Upper lobe of left lung (tissue), 6 donors: ENCODE results near the gene TGDS. TPM values are rescaled to one million over a fixed set of nuclear protein-coding genes. Genes with fewer than 3 reads are reported as not detected.
"Not testable (repeated sequence)": the region's sequence is repeated elsewhere in the genome, so short reads cannot be mapped to it uniquely, and the experiment has no call there.

Experiments
- ATAC-seq, 2 donors: fragments of 200-7000 bp; cut with Tn5 transposase; one replicate each; pipeline ENCODE4 v1.9.1; 2022; ENCODE audit warnings: mild to moderate bottlenecking in 2 of 2, moderate library complexity in 2 of 2; ENCODE audit not compliant: low FRiP score in 2 of 2
- DNase-seq, 2 donors: peaks; one replicate each; pipeline ENCODE4 v3.0.0-alpha.2; 2019 to 2020
- H3K27ac ChIP-seq, 4 donors: fragments of 200-600 bp; sonication (generic); one replicate each; pipeline ENCODE4 v1.5.1; 2016 to 2019
- H3K27me3 ChIP-seq, 4 donors: fragments of 200-600 bp; sonication (generic); one replicate each; pipeline ENCODE4 v1.5.1; 2017 to 2019
- H3K36me3 ChIP-seq, 4 donors: fragments of 200-600 bp; sonication (generic); one replicate each; pipeline ENCODE4 v1.5.1; 2016 to 2019
- H3K4me1 ChIP-seq, 4 donors: fragments of 200-600 bp; sonication (generic); one replicate each; pipeline ENCODE4 v1.5.1; 2018 to 2019
- H3K4me3 ChIP-seq, 4 donors: fragments of 200-600 bp; sonication (generic); one replicate each; pipeline ENCODE4 v1.5.1; 2017 to 2019; ENCODE audit warnings: mild to moderate bottlenecking in 2 of 4, moderate library complexity in 1 of 4
- H3K9me3 ChIP-seq, 4 donors: fragments of 200-600 bp; sonication (generic); one replicate each; pipeline ENCODE4 v1.5.1; 2018 to 2019
- CTCF ChIP-seq, 6 experiments: fragments of 450-650 bp in 4 of 6; fragments of 200-600 bp in 2 of 6; sonication (generic) in 2 of 6; IDR thresholded peaks; one replicate each; pipeline ENCODE4 v1.5.1; 2016 to 2019; ENCODE audit warnings: antibody characterized with exemption in 6 of 6
- EP300 ChIP-seq, 4 donors: sonication (generic); formaldehyde crosslinking; IDR thresholded peaks; one replicate each; pipeline ENCODE4 v1.5.1; 2017; ENCODE audit warnings: antibody characterized with exemption in 4 of 4, control low read depth in 2 of 4
- POLR2A ChIP-seq, 4 donors: fragments of 450-650 bp; IDR thresholded peaks; one replicate each; pipeline ENCODE4 v1.5.1; 2016 to 2017; ENCODE audit warnings: antibody characterized with exemption in 4 of 4, mild to moderate bottlenecking in 2 of 4
- POLR2AphosphoS5 ChIP-seq, 2 donors: sonication (generic); formaldehyde crosslinking; IDR thresholded peaks; one replicate each; pipeline ENCODE4 v1.5.1; 2017; ENCODE audit warnings: antibody characterized with exemption in 2 of 2
- WGBS, 2 donors: methylation state at CpG; one replicate each; pipeline ENCODE4 v1.1.5; 2017 to 2018; 5-methylcytosine and 5-hydroxymethylcytosine counted together
- total RNA-seq, 6 donors: library from RNA; depleted of rRNA in 4 of 6; stranded (reverse); fragments of >200 nt in 4 of 6; gene quantifications; one replicate each; pipeline versions ENCODE4 v1.1.0 to v1.2.1, GENCODE V29; 2016 to 2021
- donor health status: DM: no; HTN: no; CAD: no; lungs with moderate emphysema.
- donor health status: DM: no; HTN: yes; CAD: no; lungs with severe emphysema.

Gene TGDS
- total RNA-seq, result 10 to 100 TPM in 2 of 6 donors, 1 to 10 TPM in 4; 2.8 to 13.5 (median 7.5) TPM

- WGBS, 2 donors, result 1 to 3% methylated on average over 25 to 41 of the region's 41 CpGs
- Histone ChIP-seq H3K36me3 (peaks cover 0 to 18% (median 5%) of the 10 kb centered on the region in 4 donors), H3K27me3 (no peaks in the 10 kb centered on the region), H3K27ac (peak within 1 kb of the TSS; percentile 64 to 89 (median 86)), H3K9me3 (no peaks in the 10 kb centered on the region), H3K4me1 (peaks cover 14 to 26% (median 17%) of the 10 kb centered on the region in 4 donors), H3K4me3 (peak within 1 kb of the TSS; percentile 70 to 90 (median 84))
- TF ChIP-seq EP300 (IDR thresholded peaks at IDR 0.05), result no peak
- peak; percentile 84 to 93 for TF ChIP-seq POLR2AphosphoS5 (IDR thresholded peaks at IDR 0.05)
- TF ChIP-seq CTCF (IDR thresholded peaks at IDR 0.05), result peak in 3 of 6 experiments; percentile 18 to 33 (median 24)
- TF ChIP-seq POLR2A (IDR thresholded peaks at IDR 0.05), result peak in 3 of 4 donors; percentile 41 to 83 (median 71)
- DNase-seq, result peak; percentile 96 to 97
- peak; percentile 100 for ATAC-seq
Observed at GRCh38 chr13:94595950-94596574, at the start of gene TGDS. TSS of gene TGDS (minus strand) at chr13:94596152. CDS start at chr13:94596136, 16 bp downstream.

GRCh38 chr13:94641409-94641941, 45.5 kb upstream of the TGDS start:
- Histone ChIP-seq H3K27me3 (no peaks in the 10 kb centered on the region), H3K27ac (no peak overlapping the region), H3K4me1 (peaks cover 0 to 8% (median 4%) of the 10 kb centered on the region in 4 donors), H3K9me3 (no peaks in the 10 kb centered on the region), H3K36me3 (no peaks in the 10 kb centered on the region), H3K4me3 (no peak overlapping the region)
- no peak for DNase-seq
- TF ChIP-seq EP300 (IDR thresholded peaks at IDR 0.05), result no peak
- TF ChIP-seq POLR2AphosphoS5 (IDR thresholded peaks at IDR 0.05), result no peak
- no peak for TF ChIP-seq CTCF (IDR thresholded peaks at IDR 0.05)
- TF ChIP-seq POLR2A (IDR thresholded peaks at IDR 0.05), result no peak
- WGBS, 2 donors, result 22 to 30% methylated on average over 3 of the region's 3 CpGs
- ATAC-seq, result peak; percentile 62 to 78

GRCh38 chr13:94640721-94641120, 44.8 kb upstream of the TGDS start:
- Histone ChIP-seq H3K36me3 (no peaks in the 10 kb centered on the region), H3K27me3 (no peaks in the 10 kb centered on the region), H3K4me1 (peaks cover 0 to 8% (median 4%) of the 10 kb centered on the region in 4 donors), H3K9me3 (no peaks in the 10 kb centered on the region), H3K27ac (no peak overlapping the region), H3K4me3 (no peak overlapping the region)
- DNase-seq (no peak), ATAC-seq (no peak)
- TF ChIP-seq POLR2AphosphoS5 (IDR thresholded peaks at IDR 0.05) (no peak), EP300 (IDR thresholded peaks at IDR 0.05) (no peak)
- 55 to 67% methylated on average over 2 of the region's 2 CpGs for WGBS, 2 donors

GRCh38 chr13:94637677-94638076, 41.7 kb upstream of the TGDS start:
- H3K4me3 ChIP-seq, H3K9me3 ChIP-seq, H3K27ac ChIP-seq, ATAC-seq, DNase-seq, H3K4me1 ChIP-seq, H3K36me3 ChIP-seq, H3K27me3 ChIP-seq: not testable (repeated sequence)
- 96 to 97% methylated on average over 3 of the region's 3 CpGs for WGBS, 2 donors

GRCh38 chr13:94636942-94637578, 41.1 kb upstream of the TGDS start:
- TF ChIP-seq POLR2AphosphoS5 (IDR thresholded peaks at IDR 0.05) (no peak), EP300 (IDR thresholded peaks at IDR 0.05) (no peak), POLR2A (IDR thresholded peaks at IDR 0.05) (no peak), CTCF (IDR thresholded peaks at IDR 0.05) (no peak)
- Histone ChIP-seq H3K4me3 (no peak overlapping the region), H3K27me3 (no peaks in the 10 kb centered on the region), H3K36me3 (no peaks in the 10 kb centered on the region), H3K9me3 (no peaks in the 10 kb centered on the region), H3K27ac (no peak overlapping the region), H3K4me1 (peaks cover 0 to 8% (median 2%) of the 10 kb centered on the region in 4 donors)
- no peak for DNase-seq
- WGBS, 2 donors, result 88 to 96% methylated on average over 1 of the region's 1 CpG
- ATAC-seq, result no peak

- WGBS, 2 donors, result 77 to 81% methylated on average over 5 of the region's 5 CpGs
- H3K4me1 ChIP-seq, H3K4me3 ChIP-seq, ATAC-seq, DNase-seq, H3K9me3 ChIP-seq, H3K36me3 ChIP-seq, H3K27ac ChIP-seq, H3K27me3 ChIP-seq: not testable (repeated sequence)
Observed at GRCh38 chr13:94636096-94636495, 40.1 kb upstream of the TGDS start.
